Fibroblast of pulmonary artery (primary cell): ENCODE results near the gene CSF1.

Source experiments
- DNase-seq: peaks from one replicate; pipeline ENCODE4 v3.0.0-alpha.2; 2010; ENCODE audit warnings: low read depth
- H3K4me3 ChIP-seq: replicated peaks from 2 replicates; pipeline ENCODE4 v1.5.1; 2011; ENCODE audit warnings: low read depth, mild to moderate bottlenecking, control low read depth, low read length, moderate library complexity
- CTCF ChIP-seq: IDR thresholded peaks from 2 replicates; pipeline ENCODE4 v1.5.1; 2011; ENCODE audit warnings: mild to moderate bottlenecking, control low read depth, low read length, inconsistent platforms; ENCODE audit errors: missing control alignments

CSF1 gene

DNA sequence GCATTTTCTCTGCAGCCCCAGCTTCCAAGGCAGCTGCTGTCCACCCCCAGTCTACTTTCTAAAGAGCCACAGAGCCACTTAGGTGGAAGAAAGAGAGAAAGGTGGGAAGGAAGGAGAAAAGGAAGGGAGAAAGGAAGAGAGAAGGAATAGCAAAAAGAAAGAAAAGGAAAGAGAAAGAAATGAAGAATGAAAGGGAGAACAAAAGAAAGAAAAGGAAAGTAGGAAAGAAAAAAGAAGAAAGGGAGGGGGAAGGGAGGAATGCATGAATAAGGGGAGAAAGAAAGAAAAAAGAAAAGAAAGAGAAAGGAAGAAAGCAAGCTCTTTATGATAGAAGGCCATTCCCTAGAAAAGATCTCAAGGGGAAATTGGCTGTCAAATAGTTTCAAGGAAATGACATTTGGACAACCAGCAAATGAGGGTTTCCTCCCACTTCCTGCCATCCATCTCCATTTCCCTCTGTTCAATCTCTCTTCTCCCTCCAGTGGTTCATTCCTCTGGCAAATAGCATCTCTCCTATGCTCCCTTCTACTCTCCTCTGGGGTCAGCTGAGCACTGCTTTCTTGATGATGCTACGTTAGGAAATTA is 3.4 kb upstream of the CSF1 start:
- no peak for TF ChIP-seq CTCF
- H3K4me3 ChIP-seq, result no peak overlapping the region
- no peak for DNase-seq

- no peak for TF ChIP-seq CTCF
- no peak overlapping the region for H3K4me3 ChIP-seq
- no peak for DNase-seq
Observed at GRCh38 chr1:109908836-109909235, 1.8 kb upstream of the CSF1 start.

DNA sequence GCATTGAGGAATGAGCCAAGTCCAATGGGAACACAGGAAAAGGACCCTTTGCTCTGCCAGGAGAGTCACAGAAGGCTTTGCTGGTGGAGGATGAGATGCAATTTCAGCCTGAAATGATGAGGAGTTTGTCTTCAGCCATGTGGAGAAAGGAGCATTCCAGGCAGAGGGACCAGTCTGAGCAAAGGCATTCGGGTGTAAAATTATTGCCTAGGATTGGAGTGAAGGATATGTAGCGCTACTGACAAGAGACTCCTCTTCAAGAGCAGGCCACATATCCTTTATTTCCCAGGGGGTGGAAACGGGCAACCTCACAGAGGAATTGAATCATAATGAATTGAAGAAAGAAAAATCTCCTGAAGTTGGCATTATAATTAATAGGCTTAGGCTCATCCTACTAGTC is 1.1 kb upstream of the CSF1 start:
- TF ChIP-seq CTCF, result no peak
- no peak for DNase-seq

GRCh38 chr1:109910963-109911798 is 532 bp downstream of the CSF1 start:
- H3K4me3 ChIP-seq, result peak overlapping the region; percentile 97
- TF ChIP-seq CTCF, result no peak
- no peak for DNase-seq

More for the DNA sequence above, 1.1 kb upstream of the CSF1 start:
- no peak overlapping the region for H3K4me3 ChIP-seq

GRCh38 chr1:109912214-109912861 is 1.7 kb downstream of the CSF1 start:
- peak; percentile 27 for DNase-seq
- peak overlapping the region; percentile 97 for H3K4me3 ChIP-seq
- TF ChIP-seq CTCF, result no peak

DNA sequence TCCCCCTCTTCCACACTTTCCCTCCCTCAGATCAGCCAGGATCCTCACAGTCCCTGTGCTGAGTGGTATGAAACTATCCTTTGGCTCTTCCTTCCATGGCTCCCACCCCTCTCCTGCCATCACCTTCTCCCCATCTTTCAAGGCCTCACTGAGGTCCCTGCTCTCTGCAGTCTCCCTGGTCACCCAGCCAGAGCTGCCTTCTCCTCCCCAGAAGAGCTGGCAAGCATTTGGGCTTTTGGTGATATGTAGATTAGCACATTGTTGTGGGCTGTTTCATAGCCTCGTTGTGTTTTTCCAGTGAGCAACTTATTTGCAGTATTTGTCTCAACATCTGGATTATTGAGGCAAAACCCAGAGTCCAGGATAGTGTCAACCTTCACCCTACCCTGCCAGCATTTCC is 2.2 kb downstream of the CSF1 start:
- peak; percentile 53 for DNase-seq
- no peak for TF ChIP-seq CTCF
- peak overlapping the region; percentile 97 for H3K4me3 ChIP-seq
